PC-9 (cell line): ENCODE data around the gene CD109. TPM values are rescaled to one million over a fixed set of nuclear protein-coding genes. Genes with fewer than 3 reads are reported as not detected.

Experiments used
- BruUV-seq: library from RNA; stranded (reverse); fragments of 400-500 nt; replicated peaks from 2 replicates; lab custom pipeline; 2021; lab: Mats Ljungman, UMichigan
- CTCF ChIA-PET: fragments of 300-600 bp; sonication (Branson Sonifier 250); formaldehyde crosslinking; loops from one replicate; lab custom pipeline; 2022; ENCODE audit warnings: antibody characterized with exemption; lab: Charles Lee
- POLR2A ChIA-PET: fragments of 300-600 bp; sonication (Branson Sonifier 250); formaldehyde crosslinking; loops from one replicate; lab custom pipeline; 2022; ENCODE audit warnings: antibody characterized with exemption; ENCODE audit not compliant: unreplicated experiment; lab: Charles Lee
- DNase-seq, 2 experiments: peaks; one replicate each; pipeline versions ENCODE4 v3.0.0 to v3.0.0-alpha.2; 2015 to 2022; ENCODE audit warnings: mixed read lengths in 1 of 2
- H2AFZ ChIP-seq: fragments of 200-600 bp; sonication (generic); 2 replicates; pipeline ENCODE4 v1.8.1; 2017; ENCODE audit warnings: antibody characterized with exemption
- H3F3A ChIP-seq: fragments of 200-600 bp; sonication (generic); 2 replicates; pipeline ENCODE4 v1.8.1; 2017; ENCODE audit warnings: antibody characterized with exemption, mild to moderate bottlenecking, low read depth; ENCODE audit not compliant: insufficient read depth
- H3K27ac ChIP-seq: fragments of 200-600 bp; sonication (generic); 2 replicates; pipeline ENCODE4 v1.6.1; 2016; ENCODE audit warnings: mixed run types
- H3K27me3 ChIP-seq: fragments of 200-600 bp; sonication (generic); 2 replicates; pipeline ENCODE4 v1.6.1; 2016; ENCODE audit warnings: low read depth, mixed run types; ENCODE audit not compliant: insufficient read depth
- H3K36me3 ChIP-seq: fragments of 200-600 bp; sonication (generic); 2 replicates; pipeline ENCODE4 v1.6.1; 2016; ENCODE audit warnings: low read depth, mixed run types
- H3K4me1 ChIP-seq: fragments of 200-600 bp; sonication (generic); replicated peaks from 2 replicates; pipeline ENCODE4 v1.6.1; 2016; ENCODE audit warnings: mixed run types; ENCODE audit not compliant: insufficient read depth
- H3K4me2 ChIP-seq: fragments of 200-600 bp; sonication (generic); 2 replicates; pipeline ENCODE4 v1.6.1; 2017; ENCODE audit warnings: mixed run types
- H3K4me3 ChIP-seq: fragments of 200-600 bp; sonication (generic); 2 replicates; pipeline ENCODE4 v1.6.1; 2016; ENCODE audit warnings: mixed run types
- H3K79me2 ChIP-seq: fragments of 200-600 bp; sonication (generic); 2 replicates; pipeline ENCODE4 v1.6.1; 2017; ENCODE audit warnings: low read depth, mixed run types
- H3K9me2 ChIP-seq: fragments of 200-600 bp; sonication (generic); 2 replicates; pipeline ENCODE4 v1.8.1; 2017; ENCODE audit warnings: mild to moderate bottlenecking; ENCODE audit not compliant: insufficient read depth
- H3K9me3 ChIP-seq: fragments of 200-600 bp; sonication (generic); 2 replicates; pipeline ENCODE4 v1.8.1; 2016; ENCODE audit warnings: low read depth; ENCODE audit not compliant: insufficient read depth
- H4K20me1 ChIP-seq: fragments of 200-600 bp; sonication (generic); 2 replicates; pipeline ENCODE4 v1.8.1; 2017; ENCODE audit not compliant: insufficient read depth
- EZH2 ChIP-seq: fragments of 200-600 bp; sonication (generic); IDR thresholded peaks from 2 replicates; pipeline ENCODE4 v1.8.0; 2017; ENCODE audit warnings: antibody characterized with exemption, low read depth
- intact Hi-C: fragments of 100-400 bp; cut with micrococcal nuclease; formaldehyde crosslinking; loops from one replicate; pipeline ENCODE4 v1.10.0; 2022; ENCODE audit not compliant: unreplicated experiment
- total RNA-seq: library from RNA; stranded (reverse); gene quantifications from 2 replicates; pipeline ENCODE4 v1.2.3, GENCODE V29; 2021
- TF ChIP-seq, protein P1 (sequence below): fragments of 200-600 bp; sonication (generic); conservative IDR thresholded peaks from 2 replicates; pipeline ENCODE4 v1.6.1; 2017; ENCODE audit warnings: mixed run types, antibody characterized with exemption, mild to moderate bottlenecking, moderate library complexity

The CD109 gene
- total RNA-seq, 1 experiment from 2014 or later: 50.7 TPM

GRCh38 chr6:73703466-73703865 lies 7.5 kb downstream of the CD109 start:
- Histone ChIP-seq H3K27ac (peak overlapping the region; percentile 80), H3K36me3 (0 out of 2 replicates have a peak, but pooled peaks cover 5% of the 10 kb centered on the region), H3K4me2 (peak overlapping the region; percentile 61; the same call in 1 of the 2 replicates), H2AFZ (no peak overlapping the region), H3K79me2 (no peaks in the 10 kb centered on the region), H3K9me3 (no peaks in the 10 kb centered on the region), H3F3A (peaks cover 22% of the 10 kb centered on the region), H3K9me2 (no peaks in the 10 kb centered on the region), H3K4me3 (no peak overlapping the region), H3K4me1 (peaks cover 26% of the 10 kb centered on the region), H3K27me3 (no peaks in the 10 kb centered on the region), H4K20me1 (no peaks in the 10 kb centered on the region)
- ChIA-PET CTCF (no interaction called here), POLR2A (interaction anchor here (0.6 kb wide), 1 partner anchor 1507 kb away, joined by 3 read pairs; no protein-coding TSS in a partner anchor)
- no peak for DNase-seq
- intact Hi-C loops: no loop called here
- BruUV-seq: no TSS peak
- TF ChIP-seq, protein P1, sequence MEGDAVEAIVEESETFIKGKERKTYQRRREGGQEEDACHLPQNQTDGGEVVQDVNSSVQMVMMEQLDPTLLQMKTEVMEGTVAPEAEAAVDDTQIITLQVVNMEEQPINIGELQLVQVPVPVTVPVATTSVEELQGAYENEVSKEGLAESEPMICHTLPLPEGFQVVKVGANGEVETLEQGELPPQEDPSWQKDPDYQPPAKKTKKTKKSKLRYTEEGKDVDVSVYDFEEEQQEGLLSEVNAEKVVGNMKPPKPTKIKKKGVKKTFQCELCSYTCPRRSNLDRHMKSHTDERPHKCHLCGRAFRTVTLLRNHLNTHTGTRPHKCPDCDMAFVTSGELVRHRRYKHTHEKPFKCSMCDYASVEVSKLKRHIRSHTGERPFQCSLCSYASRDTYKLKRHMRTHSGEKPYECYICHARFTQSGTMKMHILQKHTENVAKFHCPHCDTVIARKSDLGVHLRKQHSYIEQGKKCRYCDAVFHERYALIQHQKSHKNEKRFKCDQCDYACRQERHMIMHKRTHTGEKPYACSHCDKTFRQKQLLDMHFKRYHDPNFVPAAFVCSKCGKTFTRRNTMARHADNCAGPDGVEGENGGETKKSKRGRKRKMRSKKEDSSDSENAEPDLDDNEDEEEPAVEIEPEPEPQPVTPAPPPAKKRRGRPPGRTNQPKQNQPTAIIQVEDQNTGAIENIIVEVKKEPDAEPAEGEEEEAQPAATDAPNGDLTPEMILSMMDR: no peak
- no peak for TF ChIP-seq EZH2

DNA sequence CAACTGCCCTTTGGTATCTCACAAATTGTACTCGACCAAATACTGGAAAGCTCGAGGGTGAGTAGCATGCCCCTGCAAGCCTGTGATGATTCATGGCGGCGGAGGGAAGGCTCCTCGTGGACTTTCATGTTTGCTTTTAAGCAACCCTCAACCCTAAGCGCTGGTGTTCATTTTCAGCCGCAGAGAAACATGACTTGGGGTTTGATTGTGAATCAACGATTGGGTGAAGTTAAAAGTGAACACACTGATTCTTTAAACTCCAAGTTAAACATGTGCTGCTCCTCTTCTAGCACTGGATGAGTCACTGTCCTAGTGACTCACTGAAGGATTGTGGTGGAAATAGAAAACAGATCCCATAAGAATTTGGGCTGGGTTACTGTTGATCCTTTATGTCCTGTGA lies 8.3 kb downstream of the CD109 start:
- H3K4me1 ChIP-seq: peaks cover 26% of the 10 kb centered on the region
- no TSS peak for BruUV-seq

DNA sequence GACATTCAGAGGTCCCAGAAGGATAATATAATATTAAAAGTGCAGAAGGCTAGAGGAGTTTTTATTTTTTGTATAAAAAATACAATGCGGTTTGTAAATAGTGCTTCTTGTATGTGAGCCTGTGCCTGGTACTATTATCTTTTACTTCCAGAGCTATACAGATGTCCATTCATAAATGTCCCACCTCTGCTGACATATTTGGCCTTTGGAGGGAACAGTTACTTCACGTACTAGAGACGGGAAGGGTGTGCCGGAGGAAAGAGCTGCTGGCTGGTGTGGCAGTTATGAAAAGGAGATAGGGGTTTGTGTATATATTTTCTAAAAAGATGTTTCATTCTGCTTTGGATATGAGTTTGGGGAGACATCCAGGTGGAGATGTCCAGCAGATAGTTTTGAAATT lies 8.8 kb downstream of the CD109 start:
- TSS peak; percentile 7 for BruUV-seq
- CTCF ChIA-PET: no interaction called here
- POLR2A ChIA-PET: interaction anchor here (0.6 kb wide), 2 partner anchors 52 to 191 kb away, joined by 4 to 22 read pairs; no protein-coding TSS in a partner anchor

More for the DNA sequence above, 8.3 kb downstream of the CD109 start:
- H3K36me3 ChIP-seq: 0 out of 2 replicates have a peak, but pooled peaks cover 5% of the 10 kb centered on the region
- intact Hi-C loops: loop anchor here (1.0 kb wide), 1 partner anchor 8 kb away; the partner anchor contains the start of gene CD109
- H4K20me1 ChIP-seq: no peaks in the 10 kb centered on the region
- CTCF ChIA-PET: no interaction called here
- H3K27ac ChIP-seq: peak overlapping the region; percentile 80
- no peaks in the 10 kb centered on the region for H3K9me2 ChIP-seq
- peaks cover 22% of the 10 kb centered on the region for H3F3A ChIP-seq
- no peak for TF ChIP-seq EZH2
- TF ChIP-seq, protein P1: no peak
- POLR2A ChIA-PET: interaction anchor here (0.6 to 0.7 kb wide), 5 partner anchors 26 to 1540 kb away, joined by 3 to 22 read pairs (median 9); no protein-coding TSS in a partner anchor
- peak; percentile 78 to 83 for DNase-seq
- no peaks in the 10 kb centered on the region for H3K79me2 ChIP-seq
- peak overlapping the region; percentile 11; the same call in 1 of the 2 replicates for H3K4me3 ChIP-seq
- peak overlapping the region; percentile 61 for H3K4me2 ChIP-seq
- H3K9me3 ChIP-seq: no peaks in the 10 kb centered on the region
- H3K27me3 ChIP-seq: no peaks in the 10 kb centered on the region
- H2AFZ ChIP-seq: peak overlapping the region; percentile 72

More for the DNA sequence above, 8.8 kb downstream of the CD109 start:
- Histone ChIP-seq H3K27ac (peak overlapping the region; percentile 80), H3K27me3 (no peaks in the 10 kb centered on the region), H3K4me1 (peaks cover 26% of the 10 kb centered on the region), H3K9me2 (no peaks in the 10 kb centered on the region), H3K4me3 (peak overlapping the region; percentile 11; the same call in 1 of the 2 replicates), H3F3A (peaks cover 23% of the 10 kb centered on the region), H2AFZ (no peak overlapping the region), H3K9me3 (no peaks in the 10 kb centered on the region), H3K36me3 (0 out of 2 replicates have a peak, but pooled peaks cover 5% of the 10 kb centered on the region), H3K79me2 (no peaks in the 10 kb centered on the region), H4K20me1 (no peaks in the 10 kb centered on the region), H3K4me2 (peak overlapping the region; percentile 61)
- DNase-seq: no peak
- TF ChIP-seq EZH2: no peak
- TF ChIP-seq, protein P1: no peak
- intact Hi-C loops: loop anchor here (1.0 kb wide), 1 partner anchor 8 kb away; the partner anchor contains the start of gene CD109
